GM23248 (cell line): ENCODE data around the gene FRAS1. TPM values are rescaled to one million over a fixed set of nuclear protein-coding genes. Genes with fewer than 3 reads are reported as not detected.

Experiments used
- DNase-seq: peaks from one replicate; pipeline ENCODE4 v3.0.0-alpha.2; 2015
- H2AFZ ChIP-seq: fragments of 200-600 bp; sonication (generic); 2 replicates; pipeline ENCODE4 v1.6.1; 2016; ENCODE audit warnings: antibody characterized with exemption
- H3F3A ChIP-seq: fragments of 200-600 bp; sonication (generic); 2 replicates; pipeline ENCODE4 v1.6.1; 2016; ENCODE audit warnings: mild to moderate bottlenecking, antibody characterized with exemption, mixed run types; ENCODE audit not compliant: insufficient read depth
- H3K27ac ChIP-seq: fragments of 200-600 bp; sonication (generic); 2 replicates; pipeline ENCODE4 v1.5.1; 2016; ENCODE audit warnings: mild to moderate bottlenecking
- H3K27me3 ChIP-seq: fragments of 200-600 bp; sonication (generic); replicated peaks from 2 replicates; pipeline ENCODE4 v1.6.1; 2016; ENCODE audit warnings: mild to moderate bottlenecking; ENCODE audit not compliant: insufficient read depth
- H3K36me3 ChIP-seq: fragments of 200-600 bp; sonication (generic); 2 replicates; pipeline ENCODE4 v1.6.1; 2016; ENCODE audit warnings: low read depth, mild to moderate bottlenecking
- H3K4me1 ChIP-seq: fragments of 200-600 bp; sonication (generic); 2 replicates; pipeline ENCODE4 v1.6.1; 2016; ENCODE audit warnings: mild to moderate bottlenecking; ENCODE audit not compliant: insufficient read depth
- H3K4me2 ChIP-seq: fragments of 200-600 bp; sonication (generic); one replicate; pipeline ENCODE4 v1.6.1; 2016; ENCODE audit warnings: mild to moderate bottlenecking; ENCODE audit not compliant: unreplicated experiment
- H3K4me3 ChIP-seq: fragments of 200-600 bp; sonication (generic); 2 replicates; pipeline ENCODE4 v1.5.1; 2016; ENCODE audit warnings: mild to moderate bottlenecking
- H3K79me2 ChIP-seq: fragments of 200-600 bp; sonication (generic); 2 replicates; pipeline ENCODE4 v1.6.1; 2016; ENCODE audit warnings: mild to moderate bottlenecking; ENCODE audit not compliant: insufficient read depth
- H3K9ac ChIP-seq: fragments of 200-600 bp; sonication (generic); 2 replicates; pipeline ENCODE4 v1.6.1; 2016; ENCODE audit warnings: mild to moderate bottlenecking
- H3K9me2 ChIP-seq: fragments of 200-600 bp; sonication (generic); 2 replicates; pipeline ENCODE4 v1.6.1; 2016; ENCODE audit warnings: mixed run types, mild to moderate bottlenecking, moderate library complexity; ENCODE audit not compliant: insufficient read depth
- H3K9me3 ChIP-seq: fragments of 200-600 bp; sonication (generic); one replicate; pipeline ENCODE4 v1.6.1; 2017; ENCODE audit warnings: low read depth
- H4K20me1 ChIP-seq: fragments of 200-600 bp; sonication (generic); 2 replicates; pipeline ENCODE4 v1.6.0; 2016; ENCODE audit not compliant: insufficient read depth
- EZH2 ChIP-seq: fragments of 200-600 bp; sonication (generic); IDR thresholded peaks from 2 replicates; pipeline ENCODE4 v1.6.1; 2018; ENCODE audit warnings: antibody characterized with exemption, mild to moderate bottlenecking; ENCODE audit not compliant: insufficient read depth, poor library complexity, severe bottlenecking
- EZH2phosphoT487 ChIP-seq: fragments of 200-600 bp; sonication (generic); IDR thresholded peaks from 2 replicates; pipeline ENCODE4 v1.6.1; 2018; ENCODE audit warnings: antibody characterized with exemption, moderate library complexity, mild to moderate bottlenecking, low read depth; ENCODE audit not compliant: insufficient read depth
- WGBS, 2 experiments: methylation state at CpG; one replicate each; pipeline ENCODE4 v1.1.6; 2015 to 2017; ENCODE audit warnings: low lambda C conversion rate in 2 of 2, low coverage in 1 of 2; ENCODE audit errors: missing lambda C conversion rate in 2 of 2; 5-methylcytosine and 5-hydroxymethylcytosine counted together
- in situ Hi-C: fragments of 300-500 bp; cut with MboI; formaldehyde crosslinking; loops from 2 replicates; pipeline ENCODE4 v1.15.0; 2020
- polyA plus RNA-seq: library from polyadenylated mRNA; unstranded; fragments of >200 nt; fragmentation: Nextera tagmentation; extraction: Ambion mirVana; gene quantifications from 2 replicates; pipeline ENCODE4 v1.2.1, GENCODE V29; 2016
- total RNA-seq: library from RNA; depleted of rRNA; stranded (reverse); fragments of >200 nt; shearing (Covaris generic); gene quantifications from 2 replicates; pipeline ENCODE4 v1.2.3, GENCODE V29; 2014

The FRAS1 gene
- total and polyA plus RNA-seq, 2 experiments from 2014 or later, result 6.5 to 19.8 TPM

DNA sequence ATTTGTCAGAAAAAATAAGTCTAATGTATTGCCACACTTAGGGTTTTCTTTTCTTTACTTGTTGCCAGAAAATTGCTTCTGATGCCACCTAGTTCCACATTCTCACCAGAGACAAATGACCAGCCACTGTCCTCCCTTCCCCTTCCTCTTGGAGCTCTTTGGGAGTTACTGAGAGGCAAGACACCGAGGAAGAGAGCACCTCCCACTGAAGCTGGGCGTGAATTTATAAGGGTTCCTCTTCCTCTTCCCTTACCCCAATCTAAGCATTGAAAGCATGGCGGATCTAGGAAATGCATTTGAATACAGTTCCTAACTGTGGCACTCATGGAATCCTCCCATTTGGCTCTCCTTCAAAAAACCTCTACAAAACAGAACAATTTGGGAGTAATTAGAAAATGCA is 524.5 kb downstream of the FRAS1 start:
- Histone ChIP-seq H3K4me2 (no peak overlapping the region), H3K36me3 (no peaks in the 10 kb centered on the region), H3K79me2 (no peaks in the 10 kb centered on the region), H3K27me3 (no peaks in the 10 kb centered on the region), H3K9me3 (no peaks in the 10 kb centered on the region), H2AFZ (no peak overlapping the region), H3K4me1 (peaks cover 10% of the 10 kb centered on the region), H3K4me3 (no peak overlapping the region), H3K27ac (no peak overlapping the region), H3F3A (peaks cover 16% of the 10 kb centered on the region), H3K9me2 (no peaks in the 10 kb centered on the region), H4K20me1 (no peaks in the 10 kb centered on the region), H3K9ac (no peak overlapping the region)
- TF ChIP-seq EZH2, result no peak
- no peak for TF ChIP-seq EZH2phosphoT487
- DNase-seq, result no peak
- in situ Hi-C loops, result no loop called here
- 92 to 93% methylated on average over 3 of the region's 3 CpGs for WGBS, 2 experiments

DNA sequence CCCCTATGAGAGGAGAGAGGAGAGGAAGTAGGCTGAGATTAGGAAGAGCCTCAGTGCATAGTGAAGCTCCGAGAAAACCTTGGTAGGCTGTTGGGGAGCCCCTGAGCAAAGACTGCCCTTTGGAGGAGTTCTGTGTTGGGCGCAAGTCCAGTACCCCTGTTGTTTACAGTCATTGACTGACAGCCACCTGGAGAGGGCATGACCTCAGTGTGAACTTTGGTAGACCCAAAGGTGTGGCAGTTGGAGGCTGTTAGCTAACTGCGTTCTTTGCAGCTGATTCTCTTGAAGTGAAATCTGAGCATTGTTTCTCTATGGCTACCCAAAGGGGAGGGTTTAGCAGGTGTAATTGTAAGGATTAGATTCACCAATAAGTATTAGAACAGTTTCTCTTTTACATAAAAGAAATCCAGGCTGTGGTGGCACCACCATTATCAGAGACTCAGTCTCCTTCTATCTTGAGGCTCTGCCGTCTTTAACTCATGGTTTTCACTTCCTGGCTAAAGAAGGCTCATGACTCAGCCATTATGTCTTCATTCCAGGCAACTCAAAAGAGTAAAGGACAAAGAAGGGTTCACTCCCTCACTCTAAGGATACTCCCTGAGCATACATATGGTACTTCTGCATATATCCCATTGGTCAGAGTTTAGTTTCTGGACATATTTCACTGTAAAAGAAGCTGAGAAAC is 527.9 kb downstream of the FRAS1 start:
- no peaks in the 10 kb centered on the region for H3K9me3 ChIP-seq
- no peaks in the 10 kb centered on the region for H3K36me3 ChIP-seq
- H3K27me3 ChIP-seq, result no peaks in the 10 kb centered on the region
- peak; percentile 44 for DNase-seq
- H3K79me2 ChIP-seq, result no peaks in the 10 kb centered on the region
- H3K4me3 ChIP-seq, result no peak overlapping the region
- 84 to 86% methylated on average over 4 of the region's 4 CpGs for WGBS, 2 experiments
- no peak for TF ChIP-seq EZH2
- no peak for TF ChIP-seq EZH2phosphoT487
- in situ Hi-C loops, result no loop called here
- H3K4me2 ChIP-seq, result no peak overlapping the region
- peaks cover 10% of the 10 kb centered on the region for H3K4me1 ChIP-seq
- H4K20me1 ChIP-seq, result no peaks in the 10 kb centered on the region
- H3K9me2 ChIP-seq, result no peaks in the 10 kb centered on the region
- no peak overlapping the region for H3K9ac ChIP-seq
- H2AFZ ChIP-seq, result 0 out of 2 replicates have a peak overlapping the region, but pooled peaks have one; percentile 39
- H3F3A ChIP-seq, result peaks cover 16% of the 10 kb centered on the region
- H3K27ac ChIP-seq, result peak overlapping the region; percentile 25; the same call in 1 of the 2 replicates

DNA sequence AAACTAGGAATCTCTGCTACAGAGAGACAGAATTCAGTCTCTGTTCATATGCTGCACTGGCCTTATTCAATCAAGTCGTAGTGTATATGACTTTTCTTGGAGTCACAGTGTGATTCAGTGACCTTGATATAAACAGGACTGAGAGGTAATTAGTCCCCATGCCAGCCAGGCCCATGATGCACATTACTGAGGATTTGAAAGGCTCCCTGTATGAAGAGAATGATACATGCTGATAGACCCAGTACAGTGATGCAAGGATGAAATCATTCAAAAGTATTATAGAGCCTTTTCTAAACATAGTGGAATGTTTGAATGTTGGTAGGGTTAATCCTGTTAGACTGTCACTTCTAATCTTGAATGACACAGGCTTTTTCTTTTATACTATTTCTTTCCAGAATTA is 528.5 kb downstream of the FRAS1 start:
- DNase-seq, result peak; percentile 68
- in situ Hi-C loops, result no loop called here

DNA sequence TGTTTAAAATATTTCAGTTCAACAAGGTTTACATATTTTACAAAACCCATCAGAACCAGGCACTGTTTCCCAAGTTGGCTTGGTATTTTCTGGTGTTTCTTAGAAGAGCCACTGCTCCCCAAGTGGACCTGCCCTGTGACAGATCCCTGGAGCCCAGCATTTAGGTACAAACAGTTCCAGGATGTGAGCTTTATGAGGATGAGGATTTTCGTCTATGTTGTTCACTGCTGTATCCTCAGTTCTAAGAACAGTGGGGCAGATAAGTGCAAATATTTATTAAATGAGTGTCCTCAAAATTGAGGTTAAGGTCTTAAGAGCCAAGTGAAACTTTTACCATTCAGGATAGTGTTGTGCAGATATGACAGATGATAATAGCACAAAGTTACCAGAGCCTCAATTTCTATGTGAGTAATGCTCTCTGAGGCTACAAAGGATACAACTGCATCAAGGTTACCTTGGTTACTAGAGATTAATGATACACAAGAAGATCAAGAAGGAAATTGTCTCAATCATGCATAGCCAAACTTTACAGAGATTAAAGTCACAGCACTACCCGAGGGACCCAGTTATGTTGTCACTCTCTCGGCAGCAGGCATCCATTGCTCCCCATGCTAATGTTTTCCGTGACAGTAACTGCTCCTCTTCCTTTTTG is 531.9 kb downstream of the FRAS1 start:
- H3K9me3 ChIP-seq, result no peaks in the 10 kb centered on the region
- no peak overlapping the region for H2AFZ ChIP-seq
- H3K4me2 ChIP-seq, result no peak overlapping the region
- H4K20me1 ChIP-seq, result no peaks in the 10 kb centered on the region
- no peak overlapping the region for H3K9ac ChIP-seq
- H3K36me3 ChIP-seq, result no peaks in the 10 kb centered on the region
- H3K79me2 ChIP-seq, result no peaks in the 10 kb centered on the region
- in situ Hi-C loops, result no loop called here
- H3K27ac ChIP-seq, result no peak overlapping the region
- H3K4me1 ChIP-seq, result peaks cover 22% of the 10 kb centered on the region
- H3K4me3 ChIP-seq, result no peak overlapping the region
- H3F3A ChIP-seq, result peaks cover 16% of the 10 kb centered on the region
- WGBS, 2 experiments, result 59 to 60% methylated on average over 4 of the region's 4 CpGs
- H3K27me3 ChIP-seq, result no peaks in the 10 kb centered on the region
- DNase-seq, result no peak
- no peak for TF ChIP-seq EZH2
- TF ChIP-seq EZH2phosphoT487, result no peak
- H3K9me2 ChIP-seq, result no peaks in the 10 kb centered on the region

More for the DNA sequence above, 528.5 kb downstream of the FRAS1 start:
- Histone ChIP-seq H3K27me3 (no peaks in the 10 kb centered on the region), H3K4me3 (no peak overlapping the region), H3K9me2 (no peaks in the 10 kb centered on the region), H3K4me2 (no peak overlapping the region), H3K9me3 (no peaks in the 10 kb centered on the region), H3K79me2 (no peaks in the 10 kb centered on the region), H4K20me1 (no peaks in the 10 kb centered on the region), H3F3A (peaks cover 16% of the 10 kb centered on the region), H2AFZ (0 out of 2 replicates have a peak overlapping the region, but pooled peaks have one; percentile 39), H3K9ac (no peak overlapping the region), H3K4me1 (peaks cover 10% of the 10 kb centered on the region), H3K36me3 (no peaks in the 10 kb centered on the region), H3K27ac (peak overlapping the region; percentile 25; the same call in 1 of the 2 replicates)
- 0% methylated on average over 1 of the region's 1 CpG for WGBS, 2 experiments
- TF ChIP-seq EZH2phosphoT487 (no peak), EZH2 (no peak)
